B cell (primary cell): ENCODE data around the gene SLC7A9. TPM values are rescaled to one million over a fixed set of nuclear protein-coding genes. Genes with fewer than 3 reads are reported as not detected.

Experiments
- ATAC-seq: fragments of 200-7000 bp; cut with Tn5 transposase; one replicate; pipeline ENCODE4 v1.10.0; 2021; ENCODE audit warnings: low read depth, mild to moderate bottlenecking, moderate number of reproducible peaks, moderate library complexity
- CTCF ChIA-PET: fragments of 350-600 bp; sonication (Branson Sonifier 250); formaldehyde crosslinking; loops from one replicate; lab custom pipeline; 2021; ENCODE audit warnings: antibody characterized with exemption, inconsistent platforms; lab: Charles Lee
- POLR2A ChIA-PET: fragments of 350-600 bp; sonication (Branson Sonifier 250); formaldehyde crosslinking; loops from one replicate; lab custom pipeline; 2021; ENCODE audit warnings: antibody characterized with exemption; lab: Charles Lee
- DNase-seq: peaks from one replicate; pipeline ENCODE4 v3.0.0; 2013
- H2AFZ ChIP-seq: 2 replicates; pipeline ENCODE4 v1.6.1; 2012; ENCODE audit warnings: mild to moderate bottlenecking, low read depth, low read length; ENCODE audit not compliant: insufficient read depth, poor library complexity, severe bottlenecking
- H3K27ac ChIP-seq, 2 donors: 1 replicate in 1 of 2; 2 replicates in 1 of 2; pipeline ENCODE4 v1.5.1; 2012 to 2013; ENCODE audit warnings: low read length in 2 of 2, mild to moderate bottlenecking in 2 of 2, moderate library complexity in 1 of 2
- H3K27me3 ChIP-seq, 4 experiments: fragments of 200-600 bp in 1 of 4; sonication (generic) in 1 of 4; replicated peaks in 1 of 4; 1 replicate in 2 of 4; 2 replicates in 2 of 4; pipeline versions ENCODE4 v1.6.1 to v1.7.0; 2013 to 2016; ENCODE audit warnings: low read length in 3 of 4, mild to moderate bottlenecking in 2 of 4, mixed read lengths in 1 of 4, moderate library complexity in 1 of 4; ENCODE audit not compliant: insufficient read depth in 4 of 4, control insufficient read depth in 3 of 4; ENCODE audit errors: control extremely low read depth in 1 of 4
- H3K36me3 ChIP-seq, 2 experiments: replicated peaks in 1 of 2; 1 replicate in 1 of 2; 2 replicates in 1 of 2; pipeline versions ENCODE4 v1.6.1 to v1.7.1; 2013; ENCODE audit warnings: low read length in 1 of 2; ENCODE audit not compliant: insufficient read depth in 2 of 2, control insufficient read depth in 1 of 2; ENCODE audit errors: control extremely low read depth in 1 of 2, extremely low read depth in 1 of 2
- H3K4me1 ChIP-seq, 2 donors: fragments of 200-600 bp in 1 of 2; sonication (generic) in 1 of 2; 1 replicate in 1 of 2; 2 replicates in 1 of 2; pipeline versions ENCODE4 v1.5.1 to v1.6.1; 2013 to 2017; ENCODE audit warnings: low read length in 2 of 2; ENCODE audit not compliant: control insufficient read depth in 2 of 2, insufficient read depth in 2 of 2
- H3K4me2 ChIP-seq: replicated peaks from 2 replicates; pipeline ENCODE3; 2012; ENCODE audit warnings: mild to moderate bottlenecking, low read depth, low read length; ENCODE audit not compliant: poor library complexity, severe bottlenecking
- H3K4me3 ChIP-seq, 5 experiments: fragments of 200-600 bp in 1 of 5; sonication (generic) in 1 of 5; 1 replicate in 3 of 5; 2 replicates in 2 of 5; pipeline versions ENCODE4 v1.5.1 to v1.7.0; 2011 to 2016; ENCODE audit warnings: low read length in 4 of 5, mild to moderate bottlenecking in 4 of 5, low read depth in 2 of 5, control low read depth in 1 of 5, moderate library complexity in 1 of 5; ENCODE audit not compliant: insufficient read depth in 1 of 5; ENCODE audit errors: control extremely low read depth in 1 of 5, extremely low read depth in 1 of 5
- H3K79me2 ChIP-seq: fragments of 200-600 bp; sonication (generic); one replicate; pipeline ENCODE4 v1.6.0; 2016; ENCODE audit warnings: low read length; ENCODE audit not compliant: control insufficient read depth, insufficient read depth
- H3K9ac ChIP-seq: fragments of 200-600 bp; sonication (generic); 2 replicates; pipeline ENCODE4 v1.6.1; 2017; ENCODE audit warnings: mild to moderate bottlenecking, low read length, moderate library complexity
- H3K9me3 ChIP-seq, 3 donors: one replicate each; pipeline versions ENCODE4 v1.6.1 to v1.7.1; 2013; ENCODE audit warnings: low read length in 2 of 3; ENCODE audit not compliant: control insufficient read depth in 2 of 3, insufficient read depth in 1 of 3; ENCODE audit errors: control extremely low read depth in 1 of 3
- H4K20me1 ChIP-seq: 2 replicates; pipeline ENCODE4 v1.6.0; 2012; ENCODE audit warnings: mild to moderate bottlenecking, low read length; ENCODE audit not compliant: insufficient read depth, control insufficient read depth, poor library complexity, severe bottlenecking
- H3K27ac Mint-ChIP-seq: one replicate; pipeline ENCODE4 v1.8.0; 2021; ENCODE audit warnings: mixed read lengths
- H3K27me3 Mint-ChIP-seq: one replicate; pipeline ENCODE4 v1.8.0; 2021; ENCODE audit warnings: mixed read lengths
- H3K4me1 Mint-ChIP-seq: one replicate; pipeline ENCODE4 v1.8.0; 2021; ENCODE audit warnings: mixed read lengths
- H3K4me3 Mint-ChIP-seq: one replicate; pipeline ENCODE4 v1.8.0; 2021; ENCODE audit warnings: mixed read lengths
- H3K9me3 Mint-ChIP-seq: one replicate; pipeline ENCODE4 v1.8.0; 2022; ENCODE audit warnings: mixed read lengths; ENCODE audit not compliant: insufficient read depth
- EZH2 ChIP-seq: IDR thresholded peaks from 2 replicates; pipeline ENCODE4 v1.6.1; 2012; ENCODE audit warnings: borderline replicate concordance, low read depth, mild to moderate bottlenecking, moderate library complexity, low read length; ENCODE audit not compliant: insufficient read depth, poor library complexity, severe bottlenecking
- WGBS: methylation state at CpG from one replicate; pipeline ENCODE4 v1.1.5; 2013; ENCODE audit warnings: missing lambda C conversion rate; ENCODE audit not compliant: insufficient coverage; 5-methylcytosine and 5-hydroxymethylcytosine counted together
- intact Hi-C: fragments of 100-400 bp; cut with micrococcal nuclease; formaldehyde crosslinking; loops from one replicate; pipeline ENCODE4 v1.10.0; 2022
- polyA plus RNA-seq: library from polyadenylated mRNA; depleted of rRNA; stranded (reverse); fragments of >200 nt; gene quantifications from 2 replicates; pipeline ENCODE4 v1.2.3, GENCODE V29; 2012
- small RNA-seq: library from RNA; depleted of rRNA; stranded (forward); fragments of <200 nt; gene quantifications from one replicate; pipeline ENCODE3, GENCODE V24; 2012; ENCODE audit warnings: low replicate concordance, low read depth; ENCODE audit not compliant: insufficient read length
- total RNA-seq, 2 donors: library from RNA; stranded (reverse); fragments of 120-200 nt in 1 of 2; gene quantifications; 1 replicate in 1 of 2; 2 replicates in 1 of 2; pipeline versions ENCODE4 v1.2.3 to v1.2.4, GENCODE V29; 2013 to 2022
- TF ChIP-seq, protein P1 (sequence below): fragments of 200-600 bp; IDR thresholded peaks from one replicate; pipeline ENCODE4 v1.8.0; 2022; ENCODE audit warnings: antibody characterized with exemption, mild to moderate bottlenecking

SLC7A9 gene
- total and polyA plus RNA-seq, 2 donors (not counting 1 experiment from before 2014, with no cell fraction given), result 0.19 to 0.62 TPM

DNA sequence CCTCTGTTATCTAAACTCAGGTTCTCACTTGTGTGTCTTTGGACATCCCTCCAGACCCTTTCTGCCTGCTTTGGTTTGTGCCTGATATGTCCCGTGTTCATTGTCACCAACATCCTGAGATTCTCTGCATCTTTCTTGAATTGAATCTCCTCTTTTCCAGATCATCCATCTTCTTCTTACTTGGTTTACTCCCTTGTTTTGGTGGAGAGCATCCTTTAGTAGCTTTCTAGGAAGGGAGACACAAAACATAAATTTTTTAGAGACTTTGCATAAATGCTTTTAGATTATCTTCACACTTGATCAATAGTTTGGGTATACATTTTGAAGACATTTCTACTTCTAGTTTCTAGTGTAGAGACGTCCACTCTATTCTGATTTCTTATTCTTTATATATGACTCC is 88.3 kb downstream of the SLC7A9 start:
- intact Hi-C loops, result no loop called here
- Histone ChIP-seq H3K4me2 (no peak overlapping the region), H3K9ac (no peak overlapping the region), H3K79me2 (no peaks in the 10 kb centered on the region), H3K4me1 (no peaks in the 10 kb centered on the region), H4K20me1 (no peaks in the 10 kb centered on the region), H3K9me3 (peaks cover 0 to 4% (median 3%) of the 10 kb centered on the region in 3 donors), H3K27me3 (no peaks in the 10 kb centered on the region), H3K4me3 (no peak overlapping the region), H3K27ac (no peak overlapping the region), H3K36me3 (no peaks in the 10 kb centered on the region), H2AFZ (no peak overlapping the region)
- ChIA-PET CTCF (no interaction called here), POLR2A (no interaction called here)
- TF ChIP-seq, protein P1, sequence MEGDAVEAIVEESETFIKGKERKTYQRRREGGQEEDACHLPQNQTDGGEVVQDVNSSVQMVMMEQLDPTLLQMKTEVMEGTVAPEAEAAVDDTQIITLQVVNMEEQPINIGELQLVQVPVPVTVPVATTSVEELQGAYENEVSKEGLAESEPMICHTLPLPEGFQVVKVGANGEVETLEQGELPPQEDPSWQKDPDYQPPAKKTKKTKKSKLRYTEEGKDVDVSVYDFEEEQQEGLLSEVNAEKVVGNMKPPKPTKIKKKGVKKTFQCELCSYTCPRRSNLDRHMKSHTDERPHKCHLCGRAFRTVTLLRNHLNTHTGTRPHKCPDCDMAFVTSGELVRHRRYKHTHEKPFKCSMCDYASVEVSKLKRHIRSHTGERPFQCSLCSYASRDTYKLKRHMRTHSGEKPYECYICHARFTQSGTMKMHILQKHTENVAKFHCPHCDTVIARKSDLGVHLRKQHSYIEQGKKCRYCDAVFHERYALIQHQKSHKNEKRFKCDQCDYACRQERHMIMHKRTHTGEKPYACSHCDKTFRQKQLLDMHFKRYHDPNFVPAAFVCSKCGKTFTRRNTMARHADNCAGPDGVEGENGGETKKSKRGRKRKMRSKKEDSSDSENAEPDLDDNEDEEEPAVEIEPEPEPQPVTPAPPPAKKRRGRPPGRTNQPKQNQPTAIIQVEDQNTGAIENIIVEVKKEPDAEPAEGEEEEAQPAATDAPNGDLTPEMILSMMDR, result no peak
- no peak for TF ChIP-seq EZH2
- Mint-ChIP-seq H3K9me3 (peaks cover 5% of the 10 kb centered on the region), H3K4me1 (no peaks in the 10 kb centered on the region), H3K27me3 (peaks cover 4% of the 10 kb centered on the region), H3K27ac (no peak overlapping the region), H3K4me3 (no peak overlapping the region)
- no CpG with 5 or more reads among the region's 2 CpGs for WGBS
- DNase-seq, result no peak
- ATAC-seq, result no peak

Small RNA genes within 50 kb of the gene (small RNA-seq; reads per million reads assigned to genes)
- gene RN7SKP22, result not detected

Other genes with a start within 250 kb of the SLC7A9 start
- 43.8 and 45.6 TPM in 2 replicates for gene ANKRD27, start 194.6 kb downstream of the SLC7A9 start, total RNA-seq
- gene ANKRD27, start 194.6 kb downstream of the SLC7A9 start, polyA plus RNA-seq, result 12.9 and 16.7 TPM in 2 replicates
- 0.25 and 0.29 TPM in 2 replicates for gene RGS9BP, start 193.9 kb downstream of the SLC7A9 start, total RNA-seq
- gene RGS9BP, start 193.9 kb downstream of the SLC7A9 start, polyA plus RNA-seq, result 0.03 and 0.07 TPM in 2 replicates
- 7.1 and 8.9 TPM in 2 replicates for gene NUDT19, start 177.9 kb downstream of the SLC7A9 start, total RNA-seq
- gene NUDT19, start 177.9 kb downstream of the SLC7A9 start, polyA plus RNA-seq, result 3.6 and 3.7 TPM in 2 replicates
- gene TDRD12, start 150.0 kb downstream of the SLC7A9 start, total RNA-seq, result 0.68 and 1.1 TPM in 2 replicates
- 0.30 and 0.74 TPM in 2 replicates for gene TDRD12, start 150.0 kb downstream of the SLC7A9 start, polyA plus RNA-seq
- 27.1 and 38.6 TPM in 2 replicates for gene CEP89, start 102.2 kb upstream of the SLC7A9 start, total RNA-seq
- gene CEP89, start 102.2 kb upstream of the SLC7A9 start, polyA plus RNA-seq, result 7.2 and 10.2 TPM in 2 replicates
- gene FAAP24, start 102.5 kb upstream of the SLC7A9 start, total RNA-seq, result 1.4 and 2.7 TPM in 2 replicates
- 1.2 and 2.2 TPM in 2 replicates for gene FAAP24, start 102.5 kb upstream of the SLC7A9 start, polyA plus RNA-seq
- gene RHPN2, start 195.1 kb upstream of the SLC7A9 start, total RNA-seq, result 5.2 and 5.5 TPM in 2 replicates
- gene RHPN2, start 195.1 kb upstream of the SLC7A9 start, polyA plus RNA-seq, result 3.6 and 4.9 TPM in 2 replicates
- gene GPATCH1, start 211.4 kb upstream of the SLC7A9 start, total RNA-seq, result 14.6 and 16.9 TPM in 2 replicates
- 9.9 and 13.6 TPM in 2 replicates for gene GPATCH1, start 211.4 kb upstream of the SLC7A9 start, polyA plus RNA-seq